Measurements from ENCODE around the gene MYH7B. TPM values are rescaled to one million over a fixed set of nuclear protein-coding genes. Genes with fewer than 3 reads are reported as not detected.
A peak's percentile ranks its signal among the peaks of the same experiment; 100 is the strongest.

Gene MYH7B
- total RNA-seq, 1 donor from 2014 or later = 1.2 TPM

DNA sequence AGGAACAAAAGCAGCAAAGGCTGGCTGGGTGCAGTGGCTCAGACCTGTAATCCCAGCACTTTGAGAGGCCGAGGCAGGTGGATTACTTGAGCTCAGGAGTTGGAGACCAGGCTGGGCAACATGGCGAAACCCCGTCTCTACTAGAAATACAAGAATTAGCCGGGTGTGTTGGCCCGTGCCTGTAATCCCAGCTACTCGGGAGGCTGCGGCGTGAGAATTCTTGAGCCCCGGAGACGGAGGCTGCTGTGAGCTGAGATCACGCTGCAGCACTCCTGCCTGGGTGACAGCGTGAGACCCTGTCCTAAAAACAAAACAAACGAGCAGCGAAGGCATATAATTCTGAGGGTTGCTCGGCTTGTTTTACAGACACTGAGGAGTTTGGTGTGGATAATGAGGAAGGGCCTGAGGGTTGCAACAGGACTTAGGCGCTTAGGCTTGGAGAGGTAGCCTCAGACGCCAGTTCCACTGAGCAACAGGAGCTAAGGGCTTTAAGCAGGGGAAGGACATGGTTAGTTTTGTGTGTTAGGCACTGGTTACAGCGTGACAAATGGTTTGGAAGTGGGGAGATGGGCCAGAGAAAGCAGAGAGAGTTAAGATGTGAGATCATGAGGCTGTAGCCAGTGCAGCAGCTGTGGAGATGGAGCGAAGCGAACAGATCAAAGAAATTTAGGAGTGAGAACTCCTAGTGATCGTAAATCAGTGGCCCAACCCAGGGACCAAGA is 1.2 kb downstream of the MYH7B start:
- TF ChIP-seq, protein P1, sequence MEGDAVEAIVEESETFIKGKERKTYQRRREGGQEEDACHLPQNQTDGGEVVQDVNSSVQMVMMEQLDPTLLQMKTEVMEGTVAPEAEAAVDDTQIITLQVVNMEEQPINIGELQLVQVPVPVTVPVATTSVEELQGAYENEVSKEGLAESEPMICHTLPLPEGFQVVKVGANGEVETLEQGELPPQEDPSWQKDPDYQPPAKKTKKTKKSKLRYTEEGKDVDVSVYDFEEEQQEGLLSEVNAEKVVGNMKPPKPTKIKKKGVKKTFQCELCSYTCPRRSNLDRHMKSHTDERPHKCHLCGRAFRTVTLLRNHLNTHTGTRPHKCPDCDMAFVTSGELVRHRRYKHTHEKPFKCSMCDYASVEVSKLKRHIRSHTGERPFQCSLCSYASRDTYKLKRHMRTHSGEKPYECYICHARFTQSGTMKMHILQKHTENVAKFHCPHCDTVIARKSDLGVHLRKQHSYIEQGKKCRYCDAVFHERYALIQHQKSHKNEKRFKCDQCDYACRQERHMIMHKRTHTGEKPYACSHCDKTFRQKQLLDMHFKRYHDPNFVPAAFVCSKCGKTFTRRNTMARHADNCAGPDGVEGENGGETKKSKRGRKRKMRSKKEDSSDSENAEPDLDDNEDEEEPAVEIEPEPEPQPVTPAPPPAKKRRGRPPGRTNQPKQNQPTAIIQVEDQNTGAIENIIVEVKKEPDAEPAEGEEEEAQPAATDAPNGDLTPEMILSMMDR (conservative IDR thresholded peaks at IDR 0.05) = no peak
- H3K36me3 Mint-ChIP-seq = no peaks in the 10 kb centered on the region
- H3K4me1 Mint-ChIP-seq (ENCODE audit: unreplicated experiment) = peaks cover 37% of the 10 kb centered on the region
- peak overlapping the region; percentile 96 for H3K4me3 Mint-ChIP-seq
- no peak for DNase-seq (ENCODE audit: extremely low spot score, unreplicated experiment)
- H3K27ac Mint-ChIP-seq = peak overlapping the region; percentile 98
- H3K27me3 Mint-ChIP-seq = peaks cover 4% of the 10 kb centered on the region
- H3K9me3 Mint-ChIP-seq = peaks cover 4% of the 10 kb centered on the region

DNA sequence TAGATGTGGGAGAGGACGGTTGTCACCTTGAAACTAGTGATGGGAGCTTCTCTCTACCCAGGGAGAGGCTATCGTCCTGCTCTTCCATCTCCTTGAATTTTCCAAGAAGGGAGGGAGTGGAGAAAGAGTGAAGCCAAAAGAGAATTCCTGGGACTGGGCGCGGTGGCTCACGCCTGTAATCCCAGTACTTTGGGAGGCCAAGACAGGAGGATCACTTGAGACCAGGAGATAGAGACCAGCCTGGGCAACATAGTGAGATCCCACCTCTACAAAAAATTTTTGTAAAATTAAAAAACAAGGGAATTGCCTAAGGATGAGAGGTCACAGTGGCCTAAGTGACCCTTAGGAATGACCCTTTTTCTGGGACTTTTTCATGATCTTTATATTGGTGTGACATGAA is 8.8 kb downstream of the MYH7B start:
- Mint-ChIP-seq H3K4me3 (no peak overlapping the region), H3K4me1 (ENCODE audit: unreplicated experiment) (no peaks in the 10 kb centered on the region), H3K36me3 (no peaks in the 10 kb centered on the region), H3K9me3 (no peaks in the 10 kb centered on the region), H3K27ac (no peak overlapping the region), H3K27me3 (no peaks in the 10 kb centered on the region)
- no peak for DNase-seq (ENCODE audit: extremely low spot score, unreplicated experiment)
- TF ChIP-seq, protein P1 (conservative IDR thresholded peaks at IDR 0.05) = no peak

DNA sequence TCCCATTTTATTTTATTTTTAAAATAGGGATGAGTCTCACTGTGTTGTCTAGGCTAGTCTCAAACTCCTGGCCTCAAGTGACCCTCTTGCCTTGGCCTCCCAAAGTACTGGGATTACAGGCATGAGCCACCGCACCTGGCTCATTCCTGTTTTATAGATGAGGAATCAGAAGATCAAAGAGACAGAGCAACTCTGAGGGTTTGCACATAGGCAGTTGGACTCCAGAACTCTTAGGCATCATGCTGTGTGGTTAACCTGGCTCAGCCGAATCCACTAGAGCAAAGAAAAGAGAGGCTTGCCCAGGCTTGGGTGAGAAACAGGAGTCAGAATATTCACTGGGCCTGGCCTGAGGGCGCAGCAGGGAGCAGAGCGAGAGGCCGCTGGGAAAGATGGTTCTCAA is 9.4 kb downstream of the MYH7B start:
- no peak for DNase-seq (ENCODE audit: extremely low spot score, unreplicated experiment)
- H3K9me3 Mint-ChIP-seq = no peaks in the 10 kb centered on the region
- no peaks in the 10 kb centered on the region for H3K4me1 Mint-ChIP-seq (ENCODE audit: unreplicated experiment)
- H3K27ac Mint-ChIP-seq = no peak overlapping the region
- TF ChIP-seq, protein P1 (conservative IDR thresholded peaks at IDR 0.05) = no peak
- no peaks in the 10 kb centered on the region for H3K36me3 Mint-ChIP-seq
- no peaks in the 10 kb centered on the region for H3K27me3 Mint-ChIP-seq
- no peak overlapping the region for H3K4me3 Mint-ChIP-seq

DNA sequence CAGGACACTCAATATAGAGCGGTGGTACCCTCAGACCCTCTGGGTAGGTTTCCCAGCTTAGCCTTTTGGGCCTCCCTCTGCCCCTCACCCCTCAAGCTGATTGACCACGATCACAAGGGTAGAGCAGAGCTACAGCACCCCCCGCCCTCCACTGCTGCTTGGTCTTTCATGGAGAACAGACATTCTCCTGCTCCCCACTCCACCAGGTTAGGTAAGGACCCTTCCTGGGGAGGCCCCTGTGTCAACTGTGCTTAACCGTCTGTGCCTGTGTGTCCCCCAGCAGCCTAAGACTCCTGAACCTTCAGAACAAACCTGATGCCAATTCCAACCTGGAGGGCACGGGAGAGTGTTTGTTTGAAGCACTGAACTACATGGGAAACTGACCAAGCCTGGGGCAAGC is 11.8 kb downstream of the MYH7B start:
- Mint-ChIP-seq H3K36me3 (no peaks in the 10 kb centered on the region), H3K9me3 (no peaks in the 10 kb centered on the region), H3K4me1 (ENCODE audit: unreplicated experiment) (no peaks in the 10 kb centered on the region), H3K27ac (no peak overlapping the region), H3K4me3 (no peak overlapping the region), H3K27me3 (no peaks in the 10 kb centered on the region)
- TF ChIP-seq, protein P1 (conservative IDR thresholded peaks at IDR 0.05) = no peak
- DNase-seq (ENCODE audit: extremely low spot score, unreplicated experiment) = no peak

DNA sequence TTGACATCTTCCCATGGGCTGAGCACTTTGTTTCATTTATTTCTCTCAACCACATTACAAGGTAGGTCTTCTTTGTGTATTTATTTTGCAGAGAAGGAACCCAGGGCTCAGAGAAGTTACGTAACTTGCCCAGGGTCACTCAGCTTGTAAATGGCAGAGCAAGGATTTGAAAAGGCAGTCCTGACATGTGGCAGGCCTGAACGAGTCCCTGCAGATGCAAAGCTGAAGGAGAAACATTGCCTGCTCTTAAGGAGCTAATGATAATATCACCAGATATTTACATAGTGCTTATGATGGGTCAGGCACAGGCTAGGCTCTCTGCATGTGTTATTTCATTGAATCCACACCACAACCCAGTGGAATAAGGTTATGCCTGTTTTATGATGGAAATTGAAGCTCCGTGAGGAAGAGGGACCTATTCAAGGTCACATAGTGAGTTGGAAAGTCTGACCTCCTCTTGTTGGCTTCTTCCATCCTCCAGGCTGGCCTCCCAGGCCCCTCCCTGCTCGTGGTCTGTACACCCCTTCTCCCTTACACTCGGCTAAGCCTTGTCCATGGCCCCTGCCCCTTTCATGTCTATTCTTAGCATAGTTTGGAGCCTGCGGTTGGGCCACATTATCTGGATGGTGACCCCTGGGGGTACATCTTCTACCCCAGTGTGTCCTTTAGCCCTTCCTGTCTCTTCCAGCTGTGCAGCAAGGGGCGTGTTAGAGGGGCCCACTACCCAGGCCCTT is 12.5 kb downstream of the MYH7B start:
- no peaks in the 10 kb centered on the region for H3K27me3 Mint-ChIP-seq
- TF ChIP-seq, protein P1 (conservative IDR thresholded peaks at IDR 0.05) = no peak
- no peak overlapping the region for H3K27ac Mint-ChIP-seq
- H3K9me3 Mint-ChIP-seq = no peaks in the 10 kb centered on the region
- H3K36me3 Mint-ChIP-seq = no peaks in the 10 kb centered on the region
- no peaks in the 10 kb centered on the region for H3K4me1 Mint-ChIP-seq (ENCODE audit: unreplicated experiment)
- H3K4me3 Mint-ChIP-seq = no peak overlapping the region
- no peak for DNase-seq (ENCODE audit: extremely low spot score, unreplicated experiment)
